Measurements from ENCODE around the gene CADM1.

DNA sequence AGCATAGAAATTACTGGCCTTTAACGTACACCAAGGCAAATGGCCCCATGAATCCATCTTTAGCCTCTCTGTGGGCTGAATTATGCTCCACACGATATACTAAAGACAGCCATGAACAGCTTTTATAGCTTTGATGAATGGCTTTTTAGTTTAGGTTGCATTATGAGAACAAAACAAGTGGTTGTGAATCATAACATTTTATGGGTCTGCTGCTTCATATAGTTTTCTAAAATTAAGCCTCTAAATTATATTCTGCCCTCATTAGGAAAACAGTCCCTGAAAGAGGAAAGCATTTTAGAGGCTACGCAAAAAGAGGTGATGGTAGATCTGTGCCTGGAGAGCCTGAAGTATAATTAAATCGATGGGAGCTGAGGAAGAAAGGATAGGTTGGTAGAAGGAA, 221.3 kb downstream of the CADM1 start:
- TF ChIP-seq, protein P1, sequence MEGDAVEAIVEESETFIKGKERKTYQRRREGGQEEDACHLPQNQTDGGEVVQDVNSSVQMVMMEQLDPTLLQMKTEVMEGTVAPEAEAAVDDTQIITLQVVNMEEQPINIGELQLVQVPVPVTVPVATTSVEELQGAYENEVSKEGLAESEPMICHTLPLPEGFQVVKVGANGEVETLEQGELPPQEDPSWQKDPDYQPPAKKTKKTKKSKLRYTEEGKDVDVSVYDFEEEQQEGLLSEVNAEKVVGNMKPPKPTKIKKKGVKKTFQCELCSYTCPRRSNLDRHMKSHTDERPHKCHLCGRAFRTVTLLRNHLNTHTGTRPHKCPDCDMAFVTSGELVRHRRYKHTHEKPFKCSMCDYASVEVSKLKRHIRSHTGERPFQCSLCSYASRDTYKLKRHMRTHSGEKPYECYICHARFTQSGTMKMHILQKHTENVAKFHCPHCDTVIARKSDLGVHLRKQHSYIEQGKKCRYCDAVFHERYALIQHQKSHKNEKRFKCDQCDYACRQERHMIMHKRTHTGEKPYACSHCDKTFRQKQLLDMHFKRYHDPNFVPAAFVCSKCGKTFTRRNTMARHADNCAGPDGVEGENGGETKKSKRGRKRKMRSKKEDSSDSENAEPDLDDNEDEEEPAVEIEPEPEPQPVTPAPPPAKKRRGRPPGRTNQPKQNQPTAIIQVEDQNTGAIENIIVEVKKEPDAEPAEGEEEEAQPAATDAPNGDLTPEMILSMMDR (conservative IDR thresholded peaks at IDR 0.05; ENCODE audit: low read depth, low read length), result no peak
- no peak for TF ChIP-seq EZH2 (IDR thresholded peaks at IDR 0.05; ENCODE audit: borderline replicate concordance, low read depth, low read length, poor library complexity, severe bottlenecking)
